ENCODE measurements around the gene BAG3.
"Not testable (repeated sequence)": the region's sequence is repeated elsewhere in the genome, so short reads cannot be mapped to it uniquely, and the experiment has no call there.

Gene BAG3

GRCh38 chr10:119653209-119653608 is 2.0 kb downstream of the BAG3 start:
- no peak for TF ChIP-seq Cebpa-rat (IDR thresholded peaks at IDR 0.05)
- peaks cover 22% of the 10 kb centered on the region for H3K36me3 ChIP-seq
- H3K4me2 ChIP-seq = peak overlapping the region; percentile 90
- no peak overlapping the region for H3K27ac ChIP-seq
- H3K9ac ChIP-seq = peak overlapping the region; percentile 15; the same call in 1 of the 2 replicates
- peak overlapping the region; percentile 97 for H3K4me3 ChIP-seq
- H3K4me1 ChIP-seq = peaks cover 61% of the 10 kb centered on the region
- H4K20me1 ChIP-seq = peaks cover 25% of the 10 kb centered on the region
- H3K27me3 ChIP-seq = no peaks in the 10 kb centered on the region
- H3K9me3 ChIP-seq = no peaks in the 10 kb centered on the region

- no peak overlapping the region for H3K4me3 ChIP-seq
- peaks cover 67% of the 10 kb centered on the region for H3K4me1 ChIP-seq
- H3K27me3 ChIP-seq = no peaks in the 10 kb centered on the region
- no peak for TF ChIP-seq Cebpa-rat (IDR thresholded peaks at IDR 0.05)
- H3K27ac ChIP-seq = no peak overlapping the region
- H3K9me3 ChIP-seq = no peaks in the 10 kb centered on the region
- H3K9ac ChIP-seq = peak overlapping the region; percentile 15; the same call in 1 of the 2 replicates
- peak overlapping the region; percentile 90 for H3K4me2 ChIP-seq
- peaks cover 29% of the 10 kb centered on the region for H3K36me3 ChIP-seq
- peaks cover 32% of the 10 kb centered on the region for H4K20me1 ChIP-seq
Measured at GRCh38 chr10:119653916-119654315, 2.7 kb downstream of the BAG3 start.

GRCh38 chr10:119654540-119654939 is 3.4 kb downstream of the BAG3 start:
- Histone ChIP-seq H3K4me3 (no peak overlapping the region), H3K9ac (no peak overlapping the region), H3K27ac (peak overlapping the region; percentile 47; the same call in 1 of the 2 replicates), H3K36me3 (peaks cover 36% of the 10 kb centered on the region), H3K4me2 (peak overlapping the region; percentile 90), H3K27me3 (no peaks in the 10 kb centered on the region), H4K20me1 (peaks cover 38% of the 10 kb centered on the region), H3K9me3 (peaks cover 3% of the 10 kb centered on the region; the same call in 1 of the 2 replicates), H3K4me1 (peaks cover 67% of the 10 kb centered on the region)
- no peak for TF ChIP-seq Cebpa-rat (IDR thresholded peaks at IDR 0.05)

GRCh38 chr10:119655566-119656001 is 4.4 kb downstream of the BAG3 start:
- TF ChIP-seq Cebpa-rat (IDR thresholded peaks at IDR 0.05) = no peak
- H3K4me1 ChIP-seq = peaks cover 64% of the 10 kb centered on the region
- H3K4me2 ChIP-seq = peak overlapping the region; percentile 90
- peaks cover 3% of the 10 kb centered on the region; the same call in 1 of the 2 replicates for H3K9me3 ChIP-seq
- H3K27ac ChIP-seq = peak overlapping the region; percentile 47; the same call in 1 of the 2 replicates
- no peak overlapping the region for H3K4me3 ChIP-seq
- H3K27me3 ChIP-seq = no peaks in the 10 kb centered on the region
- peaks cover 49% of the 10 kb centered on the region for H4K20me1 ChIP-seq
- H3K36me3 ChIP-seq = peaks cover 46% of the 10 kb centered on the region
- peak overlapping the region; percentile 3; the same call in 1 of the 2 replicates for H3K9ac ChIP-seq

- peaks cover 67% of the 10 kb centered on the region for H3K4me1 ChIP-seq
- TF ChIP-seq Cebpa-rat (IDR thresholded peaks at IDR 0.05) = no peak
- peaks cover 48% of the 10 kb centered on the region for H3K36me3 ChIP-seq
- no peak overlapping the region for H3K4me3 ChIP-seq
- peaks cover 58% of the 10 kb centered on the region for H4K20me1 ChIP-seq
- H3K4me2 ChIP-seq = no peak overlapping the region
- peaks cover 3% of the 10 kb centered on the region; the same call in 1 of the 2 replicates for H3K9me3 ChIP-seq
- no peak overlapping the region for H3K27ac ChIP-seq
- no peaks in the 10 kb centered on the region for H3K27me3 ChIP-seq
- no peak overlapping the region for H3K9ac ChIP-seq
Measured at GRCh38 chr10:119656760-119657159, 5.6 kb downstream of the BAG3 start.

GRCh38 chr10:119657725-119658124 is 6.5 kb downstream of the BAG3 start:
- H3K9ac ChIP-seq = no peak overlapping the region
- peaks cover 72% of the 10 kb centered on the region for H3K4me1 ChIP-seq
- no peak overlapping the region for H3K27ac ChIP-seq
- H4K20me1 ChIP-seq = peaks cover 58% of the 10 kb centered on the region
- H3K9me3 ChIP-seq = peaks cover 3% of the 10 kb centered on the region; the same call in 1 of the 2 replicates
- peaks cover 53% of the 10 kb centered on the region for H3K36me3 ChIP-seq
- no peak overlapping the region for H3K4me2 ChIP-seq
- H3K27me3 ChIP-seq = no peaks in the 10 kb centered on the region
- H3K4me3 ChIP-seq = no peak overlapping the region
- TF ChIP-seq Cebpa-rat (IDR thresholded peaks at IDR 0.05) = no peak

- peaks cover 72% of the 10 kb centered on the region for H3K4me1 ChIP-seq
- H3K4me2 ChIP-seq = no peak overlapping the region
Measured at GRCh38 chr10:119658274-119658673, 7.1 kb downstream of the BAG3 start.

GRCh38 chr10:119659951-119660350 is 8.8 kb downstream of the BAG3 start:
- Histone ChIP-seq H3K9me3 (peaks cover 3% of the 10 kb centered on the region; the same call in 1 of the 2 replicates), H3K4me1 (peaks cover 68% of the 10 kb centered on the region), H3K4me2 (no peak overlapping the region), H3K27me3 (no peaks in the 10 kb centered on the region), H3K9ac (no peak overlapping the region), H4K20me1 (peaks cover 45% of the 10 kb centered on the region), H3K36me3 (peaks cover 53% of the 10 kb centered on the region), H3K27ac (no peak overlapping the region), H3K4me3 (no peak overlapping the region)
- no peak for TF ChIP-seq Cebpa-rat (IDR thresholded peaks at IDR 0.05)

More at GRCh38 chr10:119658274-119658673, 7.1 kb downstream of the BAG3 start:
- H3K27me3 ChIP-seq = no peaks in the 10 kb centered on the region
- no peak overlapping the region for H3K9ac ChIP-seq
- H3K36me3 ChIP-seq = peaks cover 53% of the 10 kb centered on the region
- peaks cover 3% of the 10 kb centered on the region; the same call in 1 of the 2 replicates for H3K9me3 ChIP-seq
- peak overlapping the region; percentile 5; the same call in 1 of the 2 replicates for H3K27ac ChIP-seq
- no peak overlapping the region for H3K4me3 ChIP-seq
- no peak for TF ChIP-seq Cebpa-rat (IDR thresholded peaks at IDR 0.05)
- peaks cover 58% of the 10 kb centered on the region for H4K20me1 ChIP-seq

GRCh38 chr10:119662076-119662605 is 11.0 kb downstream of the BAG3 start:
- not testable (repeated sequence) for H3K4me3 ChIP-seq, H3K27ac ChIP-seq, H3K27me3 ChIP-seq, H3K9ac ChIP-seq, H3K9me3 ChIP-seq, H3K4me2 ChIP-seq
- Histone ChIP-seq H3K36me3 (peaks cover 47% of the 10 kb centered on the region), H4K20me1 (peaks cover 43% of the 10 kb centered on the region), H3K4me1 (peaks cover 63% of the 10 kb centered on the region)

GRCh38 chr10:119663866-119664698 is 12.9 kb downstream of the BAG3 start:
- Histone ChIP-seq H3K4me2 (peak overlapping the region; percentile 42), H3K36me3 (peaks cover 29% of the 10 kb centered on the region), H3K9me3 (peaks cover 3% of the 10 kb centered on the region; the same call in 1 of the 2 replicates), H3K4me1 (peaks cover 68% of the 10 kb centered on the region), H3K27me3 (no peaks in the 10 kb centered on the region), H3K27ac (peak overlapping the region; percentile 18), H4K20me1 (peaks cover 24% of the 10 kb centered on the region), H3K9ac (no peak overlapping the region), H3K4me3 (no peak overlapping the region)
- no peak for TF ChIP-seq Cebpa-rat (IDR thresholded peaks at IDR 0.05)
